HG03196 (cell line): ENCODE data around the gene NIPAL1.

Experiments
- ATAC-seq: cut with Tn5 transposase; IDR thresholded peaks from one replicate; pipeline ENCODE4 v1.9.1; 2021; ENCODE audit not compliant: unreplicated experiment

The NIPAL1 gene

DNA sequence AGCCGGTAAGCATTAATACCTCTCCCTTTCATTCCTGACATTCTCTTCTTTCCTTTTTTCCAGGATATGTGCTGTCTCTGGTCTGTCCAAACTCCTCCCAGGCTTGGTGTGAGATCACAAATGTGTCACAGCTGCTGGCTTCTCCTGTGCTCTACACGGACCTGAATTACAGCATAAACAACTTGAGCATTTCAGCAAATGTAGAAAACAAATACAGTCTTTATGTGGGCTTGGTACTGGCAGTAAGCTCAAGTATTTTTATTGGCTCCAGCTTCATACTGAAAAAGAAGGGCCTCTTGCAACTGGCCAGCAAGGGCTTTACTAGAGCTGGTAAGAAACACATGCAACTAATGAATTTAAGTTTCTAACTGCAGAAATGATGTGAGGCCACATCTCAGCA is 8.4 kb downstream of the NIPAL1 start:
- ATAC-seq, result no peak

DNA sequence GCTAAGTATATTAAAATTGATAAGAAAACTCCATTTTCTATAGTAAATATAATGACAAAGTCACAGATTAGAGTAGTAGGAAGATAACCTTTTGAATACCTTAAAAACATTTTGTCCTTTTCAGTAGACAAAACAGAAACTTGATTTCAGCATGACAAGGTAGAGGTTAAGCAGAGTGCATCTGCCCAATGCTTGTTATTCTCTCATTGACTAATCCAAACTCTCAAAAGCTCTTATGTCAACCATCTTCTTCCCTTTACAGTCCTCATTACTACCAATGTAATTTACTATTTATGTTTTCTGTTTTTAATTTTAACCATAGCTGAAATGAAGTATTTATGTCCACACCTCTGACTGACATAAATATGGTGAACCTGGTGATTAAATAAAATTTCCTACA is 11.1 kb downstream of the NIPAL1 start:
- no peak for ATAC-seq

DNA sequence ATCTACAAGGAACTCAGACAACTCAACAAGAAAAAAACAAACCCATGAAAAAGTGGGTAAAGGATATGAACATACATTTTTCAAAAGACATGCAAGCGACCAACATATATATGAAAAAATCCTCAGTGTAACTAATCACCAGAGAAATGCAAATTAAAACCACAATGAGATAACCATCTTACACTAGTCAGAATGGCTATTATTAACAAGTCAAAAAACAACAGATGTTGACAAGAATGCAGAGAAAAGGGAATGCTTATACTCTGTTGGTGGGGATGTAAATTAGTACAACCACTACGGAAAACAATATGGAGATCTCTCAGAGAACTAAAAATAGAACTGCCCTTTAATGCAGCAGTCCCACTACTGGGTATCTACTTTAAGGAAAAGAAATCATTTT is 12.1 kb downstream of the NIPAL1 start:
- no peak for ATAC-seq

- ATAC-seq, result no peak
These were observed 13.9 kb downstream of the NIPAL1 start for GRCh38 chr4:48030470-48030869.

GRCh38 chr4:48031802-48032525 is 15.4 kb downstream of the NIPAL1 start:
- no peak for ATAC-seq

GRCh38 chr4:48032721-48033120 is 16.1 kb downstream of the NIPAL1 start:
- no peak for ATAC-seq

DNA sequence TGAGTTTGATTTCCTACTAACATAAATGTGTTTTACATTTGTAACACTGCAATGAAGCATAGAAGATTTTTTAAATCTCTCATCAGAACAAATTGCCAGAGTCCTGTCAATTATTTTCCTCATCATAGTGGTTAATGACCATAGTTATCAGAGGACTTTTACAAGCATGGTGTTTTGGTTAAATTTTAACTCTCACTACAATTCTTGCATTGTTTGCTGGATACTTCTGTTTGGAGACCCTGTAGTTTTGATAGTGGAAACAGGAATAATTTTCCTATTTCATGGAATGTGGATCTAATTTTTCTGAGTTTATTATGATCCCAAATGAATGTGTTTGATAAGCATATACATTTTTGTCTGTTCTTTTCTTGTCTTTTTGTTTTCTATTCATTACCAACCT is 16.8 kb downstream of the NIPAL1 start:
- ATAC-seq, result no peak

GRCh38 chr4:48033825-48034413 is 17.3 kb downstream of the NIPAL1 start:
- ATAC-seq, result no peak

DNA sequence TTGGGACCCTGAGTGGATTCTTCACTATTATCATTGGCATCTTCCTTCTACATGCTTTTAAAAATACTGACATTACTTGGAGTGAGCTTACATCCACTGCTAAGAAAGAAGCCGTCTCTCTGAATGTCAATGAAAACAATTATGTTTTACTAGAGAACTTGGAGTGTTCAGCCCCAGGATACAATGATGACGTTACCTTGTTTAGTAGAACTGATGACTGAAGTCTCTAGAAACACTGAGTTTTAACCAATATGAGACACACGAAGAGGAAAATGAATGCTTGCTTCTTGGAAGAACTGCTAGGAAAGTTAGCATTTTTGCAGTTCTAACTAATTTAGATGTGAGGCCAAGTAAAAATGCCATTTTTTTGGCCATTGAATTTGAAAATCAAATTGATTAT is 19.4 kb downstream of the NIPAL1 start:
- no peak for ATAC-seq

GRCh38 chr4:48037117-48037462 is 20.5 kb downstream of the NIPAL1 start:
- ATAC-seq, result no peak

GRCh38 chr4:48038666-48039065 is 22.1 kb downstream of the NIPAL1 start:
- no peak for ATAC-seq

DNA sequence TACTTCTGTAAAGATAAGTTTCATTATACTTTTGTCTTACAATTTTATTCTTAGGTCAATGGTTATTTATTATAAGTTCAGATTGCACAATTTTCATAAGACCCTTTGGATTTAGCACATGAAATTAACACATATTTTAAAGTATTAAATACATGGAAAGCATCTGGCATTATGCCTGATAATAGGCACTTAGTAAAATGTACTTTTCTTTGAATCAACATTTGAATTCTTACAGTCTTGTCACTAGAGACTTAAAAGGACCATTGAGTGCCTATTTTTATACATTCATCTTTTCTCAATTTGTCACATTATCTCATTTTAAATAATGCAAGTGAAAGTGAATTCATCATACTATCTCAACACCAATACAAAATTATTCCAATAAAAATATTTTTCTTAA is 23.0 kb downstream of the NIPAL1 start:
- ATAC-seq, result no peak

GRCh38 chr4:48041535-48042137 is 25.1 kb downstream of the NIPAL1 start:
- ATAC-seq, result no peak

DNA sequence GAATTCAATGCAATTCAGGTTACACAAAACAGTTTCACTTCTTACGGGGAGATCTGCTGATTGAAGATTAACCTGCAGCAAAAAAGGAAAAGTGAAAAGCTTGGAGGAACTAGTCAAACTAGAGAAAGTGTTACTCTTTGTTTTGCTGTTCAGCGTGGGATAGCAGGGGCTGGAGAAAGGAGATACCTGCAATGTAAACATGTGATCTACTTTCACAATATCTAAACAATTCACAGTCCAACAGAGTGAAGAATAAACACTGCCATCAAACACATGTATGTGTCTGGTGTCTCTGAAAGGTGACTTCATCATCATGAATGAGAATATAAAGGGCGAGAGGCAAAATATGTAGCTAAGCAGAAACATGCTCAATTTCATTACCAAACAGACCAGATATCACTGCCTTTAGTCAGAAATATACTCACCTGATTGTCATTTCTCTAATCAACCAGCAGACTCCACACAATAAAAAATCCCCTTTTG is 26.4 kb downstream of the NIPAL1 start:
- no peak for ATAC-seq

- no peak for ATAC-seq
These were observed 26.9 kb downstream of the NIPAL1 start for GRCh38 chr4:48043504-48043903.

GRCh38 chr4:48044298-48044697 is 27.7 kb downstream of the NIPAL1 start:
- no peak for ATAC-seq

GRCh38 chr4:48046059-48046458 is 29.5 kb downstream of the NIPAL1 start:
- no peak for ATAC-seq

DNA sequence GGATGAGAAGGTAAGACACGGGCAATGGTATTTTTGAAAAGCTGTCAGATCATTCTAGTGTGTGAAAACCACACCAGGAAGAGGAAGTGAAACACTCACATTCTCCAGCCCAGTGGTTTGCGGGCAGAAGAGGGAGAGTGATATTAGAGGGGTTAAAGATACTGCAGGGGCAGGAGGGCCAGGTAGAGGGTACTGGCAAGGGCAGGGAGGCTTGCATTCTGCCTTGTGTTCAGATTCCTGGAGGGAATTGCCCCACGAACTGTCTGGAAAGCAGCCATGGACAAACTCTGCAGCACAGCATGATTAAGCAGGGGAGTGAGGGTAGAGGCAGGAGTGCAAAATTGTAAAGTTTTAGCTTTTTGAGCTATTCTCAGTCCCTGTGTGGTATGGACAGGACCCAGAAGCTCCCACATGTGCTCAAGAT is 30.9 kb downstream of the NIPAL1 start:
- ATAC-seq, result peak; percentile 99

DNA sequence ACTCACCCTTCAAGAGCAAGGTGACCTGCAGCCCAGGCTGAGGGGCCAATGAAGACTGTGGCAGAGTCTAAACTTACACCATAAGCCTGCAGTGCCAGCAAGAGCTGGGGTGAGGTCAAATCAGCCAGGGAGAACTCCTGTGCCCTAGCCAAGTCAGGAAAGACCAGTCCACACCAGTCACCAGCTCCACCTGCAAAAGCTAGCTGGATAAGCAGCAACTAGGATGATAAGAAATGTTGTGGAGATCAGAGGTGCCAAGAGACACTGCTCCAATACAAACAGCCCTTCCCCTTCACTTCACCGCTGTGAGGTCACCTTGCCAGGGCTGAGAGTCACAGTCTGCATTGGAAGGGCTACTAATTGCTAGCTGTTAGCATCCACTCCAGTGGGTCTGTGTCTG is 31.3 kb downstream of the NIPAL1 start:
- ATAC-seq, result no peak

GRCh38 chr4:48049483-48049882 is 32.9 kb downstream of the NIPAL1 start:
- no peak for ATAC-seq

DNA sequence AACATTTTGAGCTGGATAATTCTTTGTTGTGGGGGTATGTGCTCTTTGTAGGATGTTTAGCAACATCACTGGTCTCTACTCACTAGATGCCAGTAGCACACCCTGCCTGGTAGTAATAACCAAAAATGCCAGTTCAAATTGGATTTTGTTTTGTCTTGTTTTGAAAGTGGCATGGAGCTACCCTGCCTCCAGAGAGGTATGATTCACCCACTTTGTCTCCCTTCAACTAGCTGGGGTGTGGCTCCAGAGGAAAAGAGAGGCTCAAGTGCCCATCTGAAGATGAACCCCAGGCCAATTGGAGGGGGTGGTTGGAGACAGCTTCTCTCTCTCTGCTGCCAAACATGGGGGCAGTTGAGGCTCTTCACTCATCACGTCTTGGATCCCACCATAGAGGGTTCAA is 34.5 kb downstream of the NIPAL1 start:
- no peak for ATAC-seq
